ENCODE results near the gene MYCL.

The MYCL gene

DNA sequence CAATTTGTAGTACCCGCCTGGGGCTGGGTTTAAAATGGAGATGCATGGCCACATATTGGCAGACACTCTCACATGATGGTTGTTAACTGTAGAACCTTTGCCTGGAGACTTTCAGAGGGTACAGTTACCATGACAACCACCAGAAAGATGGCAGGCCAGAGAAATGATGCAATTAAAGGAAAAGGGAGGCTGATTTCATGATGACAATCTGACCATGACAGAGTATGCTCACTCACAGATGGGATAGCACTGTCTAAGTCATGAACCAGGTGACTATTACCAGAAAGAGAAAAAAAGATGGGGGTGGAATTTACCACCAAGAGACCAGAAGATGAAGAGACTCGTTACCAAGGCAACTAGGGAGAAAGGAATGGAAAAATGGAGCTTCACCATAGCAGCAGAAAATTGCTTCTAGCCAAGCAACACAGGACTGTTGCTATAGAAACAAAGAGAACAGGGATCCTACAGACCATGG is 14.9 kb downstream of the MYCL start:
- TF ChIP-seq TSHZ1 (tag by site-specific recombination; IDR thresholded peaks at IDR 0.05; ENCODE audit: borderline replicate concordance) = no peak
- TF ChIP-seq ZNF175 (tag by site-specific recombination; IDR thresholded peaks at IDR 0.05) = no peak
- peak; percentile 66 for TF ChIP-seq YY2 (tag by site-specific recombination; IDR thresholded peaks at IDR 0.05)
- TF ChIP-seq KLF10 (tag by site-specific recombination; IDR thresholded peaks at IDR 0.05) = no peak
- TF ChIP-seq GLIS2 (tag by site-specific recombination; IDR thresholded peaks at IDR 0.05) = no peak
- TF ChIP-seq MYNN (tag by site-specific recombination; IDR thresholded peaks at IDR 0.05; ENCODE audit: borderline replicate concordance) = peak; percentile 42; the same call in 1 of the 2 replicates
- TF ChIP-seq ZNF596 (tag by site-specific recombination; IDR thresholded peaks at IDR 0.05) = no peak
- TF ChIP-seq ZNF76 (tag by site-specific recombination; IDR thresholded peaks at IDR 0.05; ENCODE audit: borderline replicate concordance, low read depth) = no peak
- no peak for TF ChIP-seq ZNF645 (tag by site-specific recombination; IDR thresholded peaks at IDR 0.05)
- no peak for TF ChIP-seq ZNF670 (tag by site-specific recombination; IDR thresholded peaks at IDR 0.05; ENCODE audit: low read depth)
- TF ChIP-seq ZNF132 (tag by site-specific recombination; IDR thresholded peaks at IDR 0.05; ENCODE audit: borderline replicate concordance) = no peak
- no peak for TF ChIP-seq ZBTB26 (tag by site-specific recombination; optimal IDR thresholded peaks at IDR 0.05)
- TF ChIP-seq ZNF600 (tag by site-specific recombination; IDR thresholded peaks at IDR 0.05) = no peak
- TF ChIP-seq ZBTB17 (tag by site-specific recombination; IDR thresholded peaks at IDR 0.05) = peak; percentile 34; the same call in 1 of the 2 replicates
- peak; percentile 17; the same call in 1 of the 2 replicates for TF ChIP-seq PRDM1 (tag by site-specific recombination; IDR thresholded peaks at IDR 0.05)

DNA sequence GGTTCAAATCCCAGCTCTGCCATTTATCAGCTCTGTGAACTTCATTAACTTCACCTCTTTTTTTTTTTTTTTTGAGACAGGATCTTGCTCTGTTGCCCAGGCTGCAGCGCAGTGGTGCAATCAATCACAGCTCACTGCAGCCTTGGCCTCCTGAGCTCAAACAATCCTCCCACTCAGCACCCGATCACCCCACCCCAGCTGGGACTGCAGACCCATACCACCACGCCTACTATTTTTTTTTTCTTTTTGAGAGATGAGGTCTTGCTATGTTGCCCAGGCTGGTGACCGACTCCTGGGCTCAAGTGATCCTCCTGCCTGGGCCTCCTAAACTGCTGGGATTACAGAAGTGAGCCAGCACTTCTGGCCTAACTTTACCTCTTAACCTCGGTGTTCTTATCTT is 16.2 kb downstream of the MYCL start:
- no peak overlapping the region for H3K27ac ChIP-seq (ENCODE audit: extremely low read depth, low read depth, low read length)
- H3K4me1 ChIP-seq (ENCODE audit: control insufficient read depth, insufficient read depth, low read length) = peaks cover 6% of the 10 kb centered on the region; the same call in 1 of the 2 replicates
- no peak overlapping the region for H3K4me3 ChIP-seq (ENCODE audit: low read depth, low read length)
- ChIA-PET CTCF (no interaction called here), POLR2A (interaction anchor here (0.7 kb wide), 1 partner anchor 39 kb away, joined by 3 read pairs; no protein-coding TSS in a partner anchor)
- TF ChIP-seq GLI4 (tag by site-specific recombination; IDR thresholded peaks at IDR 0.05) (no peak), ZNF211 (tag by site-specific recombination; IDR thresholded peaks at IDR 0.05; ENCODE audit: low read depth) (no peak), ZNF324 (tag by site-specific recombination; IDR thresholded peaks at IDR 0.05) (no peak), ZNF121 (tag by site-specific recombination; IDR thresholded peaks at IDR 0.05) (peak; percentile 90), ZFHX2 (tag by site-specific recombination; conservative IDR thresholded peaks at IDR 0.05) (0 out of 2 replicates have a peak, but pooled peaks have one; percentile 29), ZNF133 (tag by site-specific recombination; IDR thresholded peaks at IDR 0.05) (no peak), EGR2 (tag by site-specific recombination; IDR thresholded peaks at IDR 0.05; ENCODE audit: low read depth) (peak; percentile 42; the same call in 1 of the 2 replicates), ZNF214 (tag by site-specific recombination; IDR thresholded peaks at IDR 0.05; ENCODE audit: borderline replicate concordance) (no peak)
- H3K9me3 ChIP-seq (ENCODE audit: control insufficient read depth, insufficient read depth, low read depth, low read length) = no peaks in the 10 kb centered on the region
- H3K36me3 ChIP-seq (ENCODE audit: control insufficient read depth in 2 of 2, insufficient read depth in 1 of 2, low read length in 2 of 2) = peaks cover 0 to 8% of the 10 kb centered on the region in 2 experiments; a peak in 2 of 3 replicates

More for the DNA sequence above, 14.9 kb downstream of the MYCL start:
- Histone ChIP-seq H3K36me3 (ENCODE audit: control insufficient read depth in 2 of 2, insufficient read depth in 1 of 2, low read length in 2 of 2) (peaks cover 0 to 2% of the 10 kb centered on the region in 2 experiments; a peak in 1 of 3 replicates), H3K4me1 (ENCODE audit: control insufficient read depth, insufficient read depth, low read length) (peaks cover 5% of the 10 kb centered on the region; the same call in 1 of the 2 replicates), H3K4me3 (ENCODE audit: low read depth, low read length) (no peak overlapping the region), H3K9me3 (ENCODE audit: control insufficient read depth, insufficient read depth, low read depth, low read length) (no peaks in the 10 kb centered on the region), H3K27ac (ENCODE audit: extremely low read depth, low read depth, low read length) (no peak overlapping the region)
- ChIA-PET POLR2A (no interaction called here), CTCF (interaction anchor here (0.7 to 1.6 kb wide), 2 partner anchors 15 to 88 kb away, joined by 3 to 7 read pairs; partner anchors contain the start of gene MYCL)

Measured in HEK293 (cell line).